ENCODE results near the gene GCSH. TPM values are rescaled to one million over a fixed set of nuclear protein-coding genes. Genes with fewer than 3 reads are reported as not detected.

Gene GCSH
- total RNA-seq, 2 experiments from 2014 or later = 21.0 to 25.3 TPM

DNA sequence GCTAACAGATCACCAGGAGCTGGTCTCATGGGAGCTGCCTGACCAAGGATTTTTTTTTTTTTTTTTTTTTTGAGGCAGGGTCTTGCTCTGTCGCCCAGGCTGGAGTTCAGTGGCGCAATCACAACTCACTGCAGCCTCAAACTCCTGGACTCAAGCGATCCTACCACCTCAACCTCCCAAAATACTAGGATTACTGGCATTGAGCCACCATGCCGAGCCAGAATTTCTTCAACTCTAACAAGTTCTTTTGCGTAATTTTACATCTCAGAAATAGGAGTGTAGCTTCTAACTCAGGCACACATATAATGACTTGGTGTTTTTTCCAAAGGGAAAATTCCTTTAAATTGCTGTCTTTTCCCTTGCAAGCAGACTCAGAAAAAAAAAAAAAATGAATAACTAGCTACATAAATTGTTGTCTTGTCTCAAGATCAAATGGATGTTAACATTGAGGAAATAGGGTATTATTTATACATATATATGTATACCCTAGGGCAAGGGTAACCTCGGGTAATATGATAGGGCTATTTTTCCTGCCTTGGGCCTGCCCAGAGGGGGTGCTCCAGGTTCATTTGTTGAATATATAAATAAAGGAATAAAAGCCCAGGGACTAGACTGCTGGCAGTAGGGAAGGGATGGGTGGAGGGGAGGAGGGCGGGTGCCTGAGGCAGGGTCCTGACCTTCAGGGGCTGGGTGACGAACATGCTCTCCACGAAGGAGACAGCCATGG, 42.8 kb upstream of the GCSH start:
- POLR2A ChIA-PET = interaction anchor here (0.6 kb wide), 2 partner anchors 237 to 576 kb away, joined by 3 to 4 read pairs; no protein-coding TSS in a partner anchor

DNA sequence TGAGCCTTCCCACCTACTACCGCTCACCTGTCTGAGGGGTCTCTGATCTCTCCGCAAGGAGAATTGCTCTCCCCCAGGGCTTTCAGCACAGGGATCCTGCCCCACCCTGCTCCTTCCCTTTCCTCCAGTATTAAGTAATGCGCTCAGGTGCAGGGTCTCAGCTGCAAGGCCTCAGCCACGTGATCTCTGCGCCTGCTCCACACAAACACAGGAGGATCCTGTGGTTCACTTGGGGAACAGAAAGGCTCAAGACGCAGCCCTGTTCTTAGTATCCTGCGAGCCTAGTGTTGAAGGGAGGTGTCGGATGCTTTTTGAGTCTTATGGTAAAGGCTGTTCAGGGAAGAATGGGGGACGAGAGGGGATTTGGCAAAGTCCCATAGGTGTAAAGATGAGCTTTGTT, 41.6 kb upstream of the GCSH start:
- DNase-seq = no peak
- TF ChIP-seq, protein P1, sequence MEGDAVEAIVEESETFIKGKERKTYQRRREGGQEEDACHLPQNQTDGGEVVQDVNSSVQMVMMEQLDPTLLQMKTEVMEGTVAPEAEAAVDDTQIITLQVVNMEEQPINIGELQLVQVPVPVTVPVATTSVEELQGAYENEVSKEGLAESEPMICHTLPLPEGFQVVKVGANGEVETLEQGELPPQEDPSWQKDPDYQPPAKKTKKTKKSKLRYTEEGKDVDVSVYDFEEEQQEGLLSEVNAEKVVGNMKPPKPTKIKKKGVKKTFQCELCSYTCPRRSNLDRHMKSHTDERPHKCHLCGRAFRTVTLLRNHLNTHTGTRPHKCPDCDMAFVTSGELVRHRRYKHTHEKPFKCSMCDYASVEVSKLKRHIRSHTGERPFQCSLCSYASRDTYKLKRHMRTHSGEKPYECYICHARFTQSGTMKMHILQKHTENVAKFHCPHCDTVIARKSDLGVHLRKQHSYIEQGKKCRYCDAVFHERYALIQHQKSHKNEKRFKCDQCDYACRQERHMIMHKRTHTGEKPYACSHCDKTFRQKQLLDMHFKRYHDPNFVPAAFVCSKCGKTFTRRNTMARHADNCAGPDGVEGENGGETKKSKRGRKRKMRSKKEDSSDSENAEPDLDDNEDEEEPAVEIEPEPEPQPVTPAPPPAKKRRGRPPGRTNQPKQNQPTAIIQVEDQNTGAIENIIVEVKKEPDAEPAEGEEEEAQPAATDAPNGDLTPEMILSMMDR (IDR thresholded peaks at IDR 0.05) = no peak
- ChIA-PET CTCF (interaction anchor here (1.2 kb wide), 1 partner anchor 98 kb away, joined by 3 read pairs; no protein-coding TSS in a partner anchor), POLR2A (no interaction called here)
- H3K27ac Mint-ChIP-seq = no peak overlapping the region
- no peaks in the 10 kb centered on the region for H3K36me3 Mint-ChIP-seq (ENCODE audit: low read depth)
- no peaks in the 10 kb centered on the region for H3K9me3 Mint-ChIP-seq
- no peaks in the 10 kb centered on the region for H3K27me3 Mint-ChIP-seq
- H3K4me3 Mint-ChIP-seq = no peak overlapping the region
- H3K4me1 Mint-ChIP-seq (ENCODE audit: low read depth) = no peaks in the 10 kb centered on the region
- ATAC-seq = no peak
- intact Hi-C loops (cut with micrococcal nuclease) = no loop called here

More for the DNA sequence above, 42.8 kb upstream of the GCSH start:
- Mint-ChIP-seq H3K27ac (no peak overlapping the region), H3K27me3 (no peaks in the 10 kb centered on the region), H3K4me3 (no peak overlapping the region), H3K36me3 (ENCODE audit: low read depth) (no peaks in the 10 kb centered on the region), H3K4me1 (ENCODE audit: low read depth) (no peaks in the 10 kb centered on the region), H3K9me3 (no peaks in the 10 kb centered on the region)
- CTCF ChIA-PET = interaction anchor here (1.2 kb wide), 1 partner anchor 99 kb away, joined by 3 read pairs; no protein-coding TSS in a partner anchor
- DNase-seq (no peak), ATAC-seq (no peak)
- TF ChIP-seq, protein P1 (IDR thresholded peaks at IDR 0.05) = no peak
- intact Hi-C loops (cut with micrococcal nuclease) = no loop called here

DNA sequence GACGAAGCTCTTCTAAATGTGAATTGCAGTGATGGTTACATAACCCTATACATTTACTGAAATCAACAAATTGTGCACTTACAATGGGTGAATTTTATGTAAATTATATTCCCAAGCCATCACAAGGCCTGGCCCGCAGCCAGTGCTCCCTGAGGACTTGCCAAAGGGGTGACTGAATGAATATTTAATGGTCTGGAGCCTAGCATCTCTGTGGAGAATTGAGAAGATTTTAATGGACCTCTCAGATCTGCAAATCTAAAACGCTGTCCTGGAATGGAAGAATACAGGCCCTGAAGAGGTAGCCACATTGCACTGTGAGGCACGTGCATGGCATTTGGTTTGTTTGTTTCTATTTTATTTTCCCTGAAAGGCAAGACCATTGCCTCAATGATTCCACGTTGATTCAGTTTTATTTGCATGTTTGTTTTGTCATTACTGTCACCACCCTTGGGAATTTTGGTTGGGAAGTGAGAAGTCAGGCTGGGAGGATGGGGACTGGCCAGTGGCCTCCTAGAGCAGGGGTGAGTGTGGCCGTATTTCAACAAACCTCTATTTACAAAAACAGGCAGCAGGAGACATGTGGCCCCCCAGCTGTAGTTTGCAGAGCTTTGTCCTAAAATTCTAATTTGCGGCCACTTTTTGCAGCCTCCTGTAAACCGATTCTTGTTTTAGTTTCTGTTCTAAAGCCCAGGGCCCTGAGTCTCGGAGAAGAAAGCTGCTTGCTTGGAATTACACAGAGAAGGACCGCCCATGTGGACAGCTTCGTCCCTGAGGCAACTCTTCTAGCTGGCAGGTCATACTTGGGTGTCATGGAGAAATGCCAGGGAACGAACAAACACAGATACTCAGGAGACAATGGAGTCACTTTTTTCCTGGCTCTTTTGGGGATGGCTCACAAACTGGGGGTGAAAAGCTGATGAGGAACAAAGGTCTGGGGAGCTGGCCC, 40.5 kb upstream of the GCSH start:
- Mint-ChIP-seq H3K27ac (no peak overlapping the region), H3K36me3 (ENCODE audit: low read depth) (no peaks in the 10 kb centered on the region), H3K27me3 (no peaks in the 10 kb centered on the region), H3K4me1 (ENCODE audit: low read depth) (no peaks in the 10 kb centered on the region), H3K9me3 (no peaks in the 10 kb centered on the region), H3K4me3 (no peak overlapping the region)
- TF ChIP-seq, protein P1 (IDR thresholded peaks at IDR 0.05) = no peak
- ChIA-PET CTCF (no interaction called here), POLR2A (no interaction called here)
- intact Hi-C loops (cut with micrococcal nuclease) = no loop called here
- no peak for ATAC-seq
- no peak for DNase-seq

DNA sequence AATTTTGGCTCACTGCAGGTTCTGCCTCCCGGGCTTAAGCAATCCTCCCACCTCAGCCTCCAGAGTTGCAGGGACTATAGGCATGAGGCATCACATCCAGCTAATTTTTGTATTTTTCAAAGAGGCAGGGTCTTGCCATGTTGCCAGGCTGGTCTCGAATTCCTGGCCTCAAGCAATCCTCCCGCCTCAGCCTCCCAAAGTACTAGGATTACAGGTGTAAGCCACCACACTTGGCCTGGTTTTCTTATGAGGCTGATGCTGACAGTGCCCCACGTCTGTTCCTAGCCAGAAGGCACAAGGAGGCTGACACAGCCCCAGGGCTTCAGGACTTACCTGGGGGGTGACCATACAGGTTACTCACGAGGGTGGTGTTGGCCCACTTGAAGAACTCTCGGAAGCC, 33.9 kb upstream of the GCSH start:
- no peak for ATAC-seq
- Mint-ChIP-seq H3K9me3 (no peaks in the 10 kb centered on the region), H3K27me3 (peaks cover 2% of the 10 kb centered on the region), H3K4me3 (no peak overlapping the region), H3K36me3 (ENCODE audit: low read depth) (no peaks in the 10 kb centered on the region), H3K27ac (no peak overlapping the region), H3K4me1 (ENCODE audit: low read depth) (no peaks in the 10 kb centered on the region)
- TF ChIP-seq, protein P1 (IDR thresholded peaks at IDR 0.05) = no peak
- DNase-seq = no peak
- intact Hi-C loops (cut with micrococcal nuclease) = no loop called here
- ChIA-PET POLR2A (no interaction called here), CTCF (interaction anchor here (0.6 kb wide), 1 partner anchor 75 kb away, joined by 3 read pairs; no protein-coding TSS in a partner anchor)
